ENCODE results near the gene PPOX.

GRCh38 chr1:161185282-161185682, 19.1 kb downstream of the PPOX start:
- TF ChIP-seq CTCF (IDR thresholded peaks at IDR 0.05; ENCODE audit: insufficient read depth, low read length, poor library complexity, severe bottlenecking) (no peak), EZH2phosphoT487 (conservative IDR thresholded peaks at IDR 0.05; ENCODE audit: low read length) (no peak)
